Stimulated activated CD8-positive, alpha-beta memory T cell treated with anti-CD3 and anti-CD28 coated beads, Interleukin-7, amount 100 ng/mL, for 4 hours (primary cell): ENCODE results near the gene GABRB1.
"Not testable (repeated sequence)": the region's sequence is repeated elsewhere in the genome, so short reads cannot be mapped to it uniquely, and the experiment has no call there.

Experiments
- DNase-seq, 2 donors: peaks; one replicate each; pipeline ENCODE4 v3.0.0-alpha.2; 2020; ENCODE audit warnings: low read depth in 2 of 2

The GABRB1 gene

DNA sequence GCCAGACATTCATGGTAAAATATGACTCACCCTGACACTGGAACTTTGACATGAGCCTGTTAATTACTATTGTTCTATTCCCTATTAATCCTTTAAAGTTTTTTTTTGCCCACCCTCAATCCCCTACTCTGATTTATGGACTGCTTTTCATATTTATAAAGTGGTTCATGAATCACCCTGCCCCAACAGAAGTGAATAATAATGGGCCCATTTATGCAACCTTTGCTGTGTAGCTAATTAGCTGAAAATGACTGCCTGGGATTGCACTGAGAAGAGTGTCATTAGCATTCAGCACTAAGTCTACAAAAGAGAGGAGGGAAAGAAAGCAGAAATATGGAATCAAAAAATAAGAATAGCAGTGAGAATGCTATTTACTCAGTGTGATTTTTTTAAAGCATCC, 277.8 kb downstream of the GABRB1 start:
- DNase-seq = no peak

DNA sequence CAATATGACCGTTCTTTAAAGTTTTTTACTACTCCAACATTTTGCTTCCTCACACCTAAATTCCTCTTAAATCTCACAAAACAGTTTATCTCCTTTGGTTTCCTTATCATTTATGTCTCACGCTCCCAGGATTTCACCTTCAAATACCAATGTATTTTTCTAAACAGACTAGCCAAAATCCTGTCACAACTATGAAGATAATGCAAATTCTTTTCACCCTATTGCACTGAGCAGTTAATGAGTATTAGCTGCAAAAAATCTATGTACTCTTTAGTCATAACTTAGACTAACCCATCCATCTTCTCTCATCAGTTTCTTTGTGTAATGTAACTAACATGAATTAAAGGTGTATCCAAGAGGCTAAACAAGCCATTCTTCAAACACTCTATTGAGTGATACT, 280.8 kb downstream of the GABRB1 start:
- no peak for DNase-seq

DNA sequence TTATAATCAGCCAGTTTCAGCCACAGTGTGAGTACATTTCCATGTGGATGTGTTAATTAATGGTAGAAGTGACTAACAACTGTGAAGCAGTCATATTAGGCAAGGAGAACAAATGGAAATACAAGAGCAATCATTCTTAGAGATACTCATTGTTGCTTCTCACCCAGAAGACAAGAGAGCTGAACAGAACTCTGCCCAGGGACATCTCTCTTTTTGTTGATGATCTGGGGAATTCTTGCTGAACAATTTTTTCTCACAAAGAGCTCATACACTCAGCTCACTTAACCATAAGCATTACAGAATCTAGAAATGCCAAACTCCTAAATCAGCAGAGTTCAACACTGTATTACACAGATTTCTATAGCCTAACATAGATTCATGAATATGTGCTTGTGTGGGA, 282.0 kb downstream of the GABRB1 start:
- DNase-seq = no peak

DNA sequence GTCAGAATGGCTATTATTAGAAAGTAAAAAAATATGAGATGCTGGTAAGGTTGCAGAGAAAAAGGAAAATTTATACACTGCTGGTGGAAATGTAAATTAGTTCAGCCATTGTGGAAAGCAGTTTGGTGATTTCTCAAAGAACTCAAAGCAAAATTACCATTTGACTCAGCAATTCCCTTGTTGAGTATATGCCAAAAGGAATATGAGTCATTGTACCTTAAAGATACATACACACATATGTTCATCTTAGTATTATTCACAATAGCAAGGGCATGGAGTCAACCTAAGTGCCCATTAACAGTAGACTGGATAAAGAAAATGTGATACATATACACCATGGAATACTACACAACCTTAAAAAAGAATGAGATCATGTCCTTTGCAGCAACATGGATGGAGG, 284.0 kb downstream of the GABRB1 start:
- DNase-seq = no peak

DNA sequence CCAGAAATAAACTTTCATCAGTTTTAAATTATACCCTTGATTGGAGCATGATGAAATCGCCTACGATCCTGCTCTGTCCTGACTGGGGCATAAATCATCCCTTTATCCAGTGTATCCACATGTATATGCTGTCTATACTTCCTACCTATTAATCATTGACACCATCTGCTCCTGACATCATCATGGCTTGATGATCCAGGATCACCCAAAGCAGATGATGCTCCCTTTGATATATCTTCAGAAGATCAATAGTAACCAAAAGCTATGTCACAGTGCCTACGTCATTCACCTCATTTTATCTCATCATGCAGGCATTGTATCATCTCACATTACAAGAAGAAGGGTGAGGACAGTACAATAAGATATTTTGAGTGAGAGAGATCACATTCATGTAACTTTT, 294.7 kb downstream of the GABRB1 start:
- no peak for DNase-seq

DNA sequence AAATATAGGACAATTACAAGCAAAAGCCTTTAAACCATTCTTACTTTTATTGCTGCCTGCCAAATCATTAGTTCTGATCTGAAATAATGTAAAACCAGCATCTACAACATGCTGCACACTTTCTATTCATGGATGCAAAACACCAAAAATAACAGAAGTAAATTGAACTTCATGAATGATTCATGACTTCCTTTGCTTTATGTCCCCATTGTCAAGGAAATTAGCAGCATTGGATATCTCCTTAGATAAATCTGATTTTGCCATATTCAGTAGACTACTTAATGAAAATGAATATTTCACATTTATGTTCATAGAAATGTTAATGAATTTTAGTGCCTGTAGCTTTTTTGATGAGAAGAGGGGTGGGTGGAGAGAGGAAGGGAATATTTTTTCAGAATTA, 299.5 kb downstream of the GABRB1 start:
- DNase-seq = no peak

DNA sequence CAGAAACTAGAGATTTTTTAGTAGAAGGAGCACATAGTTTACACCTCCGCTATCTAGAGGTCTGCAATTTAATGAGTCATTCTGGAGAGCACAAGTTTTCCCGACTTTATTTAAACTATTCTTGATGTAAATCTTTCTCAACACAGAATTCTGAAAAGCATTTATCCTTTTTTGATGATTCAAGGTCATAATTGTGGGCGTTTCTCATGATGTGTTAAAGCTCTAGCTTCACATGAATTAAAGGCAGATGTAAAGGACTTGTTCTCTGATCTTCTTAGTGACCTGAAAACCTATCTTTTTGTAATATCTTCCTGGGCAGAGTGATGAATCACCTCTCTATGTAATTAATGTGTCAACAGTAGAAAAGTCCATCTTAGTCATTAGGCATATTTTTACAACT, 303.3 kb downstream of the GABRB1 start:
- DNase-seq = no peak

DNA sequence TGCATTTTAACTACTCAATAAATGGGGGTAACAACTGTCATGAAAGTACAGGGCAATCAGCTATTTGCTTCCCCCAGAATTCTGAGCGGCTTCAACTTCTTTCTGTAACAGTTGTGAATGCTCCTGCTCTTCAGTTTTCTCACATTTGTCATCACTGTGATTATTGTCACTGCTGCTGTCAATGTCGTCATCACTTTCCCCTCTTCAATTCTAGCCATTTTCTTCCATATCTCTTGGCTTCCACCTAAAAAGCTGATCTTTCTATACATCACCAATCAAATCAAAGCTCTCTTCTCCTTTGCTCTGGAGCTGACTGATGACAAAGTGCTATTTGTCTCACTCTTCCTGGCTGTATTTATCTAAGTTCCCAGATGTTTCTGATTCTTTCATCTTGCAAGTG, 306.5 kb downstream of the GABRB1 start:
- DNase-seq = no peak

DNA sequence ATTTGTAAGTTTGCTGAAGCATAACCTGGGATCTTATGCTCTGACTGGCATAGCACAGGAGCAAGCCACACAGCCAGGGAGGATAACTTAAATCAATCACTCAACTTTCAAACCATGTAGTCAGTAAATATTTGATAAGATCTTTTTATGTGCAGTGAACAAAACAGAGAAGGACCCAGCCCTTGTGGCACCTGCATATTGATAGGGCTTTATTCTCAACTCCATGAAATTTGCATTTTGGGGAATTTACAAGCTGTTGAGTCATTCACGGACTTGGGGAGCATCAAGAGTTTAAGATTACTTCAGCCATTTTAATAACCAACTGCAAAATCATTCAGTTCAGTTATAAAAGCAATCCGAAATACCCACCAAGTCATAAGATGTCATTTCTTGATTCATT, 309.5 kb downstream of the GABRB1 start:
- DNase-seq = no peak

DNA sequence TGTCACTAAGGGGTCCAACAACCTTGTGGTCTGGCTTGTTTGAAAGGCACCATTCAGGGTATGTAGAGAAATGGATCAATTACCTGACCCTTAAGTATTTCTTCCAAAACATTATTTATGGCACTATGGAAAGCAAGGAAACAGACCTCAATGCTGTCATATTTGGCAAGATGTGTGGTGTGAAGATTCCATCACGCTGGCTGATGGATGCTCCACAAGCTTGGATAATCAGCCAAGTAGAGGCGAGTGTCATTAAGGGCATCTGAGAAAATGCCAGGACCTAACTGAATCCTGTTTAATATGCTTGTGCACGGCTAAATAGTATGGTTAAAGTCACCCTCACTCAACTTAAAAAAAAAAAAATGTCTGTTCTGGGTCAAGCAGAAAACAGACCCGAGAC, 311.4 kb downstream of the GABRB1 start:
- DNase-seq = no peak

DNA sequence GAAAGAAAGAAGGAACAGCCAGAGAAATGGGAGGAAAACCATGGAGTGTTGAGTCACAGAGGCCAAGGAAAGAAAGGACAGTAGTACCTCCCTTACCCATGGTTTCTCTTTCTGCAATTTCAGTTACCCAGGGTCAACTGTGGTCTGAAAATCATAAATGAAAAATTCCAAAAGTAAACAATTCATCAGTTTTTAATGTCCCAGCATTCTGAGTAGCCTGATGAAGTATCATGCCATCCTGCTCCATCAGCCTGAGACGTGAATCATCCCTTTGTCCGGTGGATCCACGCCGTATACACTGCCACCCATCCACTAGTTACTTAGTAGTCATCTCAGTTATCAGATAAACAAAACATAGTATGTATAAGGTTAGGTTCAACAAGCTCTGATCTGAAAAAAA, 318.0 kb downstream of the GABRB1 start:
- DNase-seq = no peak

DNA sequence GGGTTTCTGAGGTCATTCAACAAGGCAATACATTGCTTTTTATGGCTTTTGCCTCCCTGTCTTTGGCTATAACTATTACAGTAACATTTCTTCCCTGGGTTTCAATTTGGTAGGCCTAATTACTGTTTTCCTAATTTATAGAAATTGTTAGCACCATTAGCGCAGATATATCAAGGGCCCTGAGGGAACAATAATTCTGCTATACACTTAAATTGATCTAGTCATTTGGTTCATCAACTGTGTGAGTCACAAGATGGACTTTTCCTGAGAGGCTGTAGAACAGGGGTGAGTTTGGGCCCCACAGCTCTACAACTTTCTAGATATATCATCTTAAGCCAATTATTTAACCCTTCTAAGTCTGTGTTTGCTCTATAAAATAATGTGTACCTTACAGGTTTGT, 324.2 kb downstream of the GABRB1 start:
- no peak for DNase-seq

DNA sequence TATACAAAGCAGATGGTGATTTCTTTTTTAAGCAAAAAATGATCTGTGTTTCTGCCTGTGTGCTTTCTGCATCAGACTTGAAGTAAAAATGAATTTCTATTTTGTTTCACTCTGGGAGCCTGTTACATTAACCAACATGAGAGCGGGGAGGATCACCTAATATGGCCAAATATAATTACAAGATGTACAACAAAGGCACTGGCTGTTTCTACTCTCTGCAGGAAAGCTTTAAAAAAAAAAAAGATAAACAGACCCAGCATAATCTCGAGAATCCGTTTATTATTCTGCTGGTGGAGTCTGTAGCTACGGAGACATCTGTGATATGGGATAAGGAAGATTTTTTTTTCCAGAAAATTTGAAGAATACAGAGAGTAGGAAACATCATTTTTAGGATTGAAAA, 328.5 kb downstream of the GABRB1 start:
- DNase-seq = no peak

DNA sequence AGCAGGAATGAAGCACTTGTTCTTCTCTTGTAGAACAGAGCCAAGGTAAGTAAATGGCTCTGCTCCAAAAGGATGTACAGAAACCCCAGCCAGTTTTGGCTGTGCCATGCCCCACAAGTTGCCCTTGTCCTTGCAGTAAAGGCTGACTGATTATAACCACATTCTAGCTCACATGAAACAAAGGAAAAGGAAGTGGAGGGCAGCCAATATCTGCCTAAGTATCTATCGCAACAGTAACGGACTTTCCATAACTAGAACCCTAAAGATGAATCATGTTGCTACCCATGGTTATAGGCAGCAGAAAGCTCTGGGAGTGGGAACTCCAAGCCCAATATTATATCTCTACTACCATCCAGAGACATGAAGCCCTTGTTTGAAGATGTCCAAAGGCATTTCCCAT, 336.4 kb downstream of the GABRB1 start:
- no peak for DNase-seq

DNA sequence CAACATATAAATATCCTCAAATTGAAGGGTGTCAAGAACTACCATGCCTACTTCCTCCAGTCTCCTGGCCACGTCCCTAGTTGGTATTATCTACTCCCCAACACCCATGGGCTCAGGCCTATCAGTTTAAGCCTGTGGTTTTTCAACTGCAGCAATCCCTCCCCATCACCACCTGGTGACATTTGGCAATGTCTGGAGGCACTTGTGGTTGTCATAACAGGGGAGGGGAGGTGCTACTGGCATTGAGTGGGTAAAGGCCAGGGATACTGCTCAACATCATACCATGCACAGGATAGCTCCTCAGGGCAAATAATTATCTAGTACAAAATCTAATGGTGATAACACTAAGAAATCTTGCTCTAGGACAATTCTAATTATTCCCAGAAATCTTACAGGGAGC, 336.8 kb downstream of the GABRB1 start:
- DNase-seq = no peak

DNA sequence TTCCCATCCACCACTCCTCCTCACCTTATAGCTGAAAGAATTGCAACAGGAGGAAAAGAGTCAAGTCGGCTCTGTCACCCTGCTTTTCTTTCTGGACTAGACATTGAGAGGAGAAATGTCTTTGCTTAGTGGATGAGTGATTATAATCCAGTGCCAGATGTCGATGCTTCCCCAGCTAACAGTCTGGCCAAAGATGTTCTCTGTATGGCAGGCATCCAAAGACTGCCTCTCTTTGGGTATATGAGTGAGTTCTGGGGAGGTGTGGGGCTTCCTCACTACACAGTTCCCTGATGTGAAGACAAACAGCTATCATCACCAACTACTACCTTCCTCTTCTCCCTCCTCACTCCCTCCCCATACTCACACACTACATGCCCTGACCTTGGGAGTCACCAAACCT, 341.2 kb downstream of the GABRB1 start:
- DNase-seq = no peak

DNA sequence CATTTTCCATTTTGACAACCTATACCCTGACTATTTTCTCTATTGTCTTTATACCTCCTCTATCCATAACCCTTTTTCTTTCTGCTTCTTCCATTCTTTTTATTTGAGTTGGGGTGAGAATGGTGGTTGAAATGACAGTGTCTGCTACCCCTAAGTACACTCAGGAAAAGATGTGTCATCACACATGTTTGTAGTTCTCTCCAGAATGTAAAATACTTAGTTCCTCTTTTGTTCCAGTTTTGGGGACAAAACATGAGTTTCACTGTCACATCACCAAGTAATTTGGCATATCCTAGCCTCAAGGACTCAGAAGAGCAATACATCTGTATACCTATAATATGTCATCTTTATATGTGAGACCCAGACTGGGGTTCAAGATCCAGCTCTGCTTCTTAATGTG, 341.8 kb downstream of the GABRB1 start:
- DNase-seq = no peak

DNA sequence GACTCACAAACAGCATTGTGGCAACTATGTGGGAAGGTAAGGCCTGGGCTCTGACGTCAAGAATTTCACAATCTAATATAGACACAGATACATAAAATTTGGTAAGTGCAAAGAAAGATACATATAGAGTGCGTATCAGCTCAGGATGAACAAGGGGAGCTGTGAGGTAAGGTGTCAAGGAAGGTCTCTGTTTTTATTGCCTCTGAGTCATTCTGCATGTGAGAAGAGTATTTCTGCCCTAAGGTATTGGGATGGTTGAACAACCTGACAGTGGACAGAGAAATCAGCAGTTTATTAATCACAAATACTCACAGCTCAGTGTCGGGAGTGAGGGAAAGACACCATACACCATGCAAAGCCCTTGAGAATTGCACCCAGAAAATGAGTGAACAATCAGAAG, 342.3 kb downstream of the GABRB1 start:
- DNase-seq = no peak

DNA sequence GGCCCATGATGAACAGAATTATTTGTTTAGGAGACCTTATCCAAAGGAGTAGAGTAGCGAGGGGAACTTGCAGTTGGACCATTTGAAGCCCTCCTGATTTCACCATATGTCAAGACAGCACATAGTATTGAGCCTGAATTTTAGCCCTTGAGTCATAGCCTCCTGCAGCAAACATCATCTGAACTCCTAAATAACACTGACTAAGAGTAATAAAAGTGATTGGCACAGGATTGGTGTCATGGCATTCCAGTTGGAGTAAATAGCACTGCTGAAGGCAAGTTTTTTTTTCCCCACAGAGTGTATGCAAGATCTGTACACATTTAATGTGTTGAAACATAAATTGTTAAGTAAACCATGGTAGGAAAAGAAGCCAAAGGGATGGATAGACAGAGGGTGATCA, 343.1 kb downstream of the GABRB1 start:
- no peak for DNase-seq

DNA sequence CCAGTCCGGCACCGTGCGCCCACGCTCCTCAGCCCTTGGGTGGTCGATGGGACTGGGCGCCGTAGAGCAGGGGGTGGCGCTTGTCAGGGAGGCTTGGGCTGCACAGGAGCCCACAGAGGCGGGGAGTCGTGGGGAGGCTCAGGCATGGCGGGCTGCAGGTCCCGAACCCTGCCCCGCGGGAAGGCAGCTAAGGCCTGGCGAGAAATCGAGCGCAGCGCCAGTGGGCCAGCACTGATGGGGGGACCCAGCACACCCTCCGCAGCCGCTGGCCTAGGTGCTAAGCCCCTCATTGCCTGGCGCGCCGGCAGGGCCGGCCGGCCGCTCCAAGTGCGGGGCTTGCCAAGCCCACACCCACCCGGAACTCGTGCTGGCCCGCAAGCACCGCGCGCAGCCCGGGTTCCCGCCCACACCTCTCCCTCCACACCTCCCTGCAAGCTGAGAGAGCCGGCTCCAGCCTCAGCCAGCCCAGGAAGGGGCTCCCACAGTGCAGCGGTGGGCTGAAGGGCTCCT, 346.7 kb downstream of the GABRB1 start:
- not testable (repeated sequence) for DNase-seq

DNA sequence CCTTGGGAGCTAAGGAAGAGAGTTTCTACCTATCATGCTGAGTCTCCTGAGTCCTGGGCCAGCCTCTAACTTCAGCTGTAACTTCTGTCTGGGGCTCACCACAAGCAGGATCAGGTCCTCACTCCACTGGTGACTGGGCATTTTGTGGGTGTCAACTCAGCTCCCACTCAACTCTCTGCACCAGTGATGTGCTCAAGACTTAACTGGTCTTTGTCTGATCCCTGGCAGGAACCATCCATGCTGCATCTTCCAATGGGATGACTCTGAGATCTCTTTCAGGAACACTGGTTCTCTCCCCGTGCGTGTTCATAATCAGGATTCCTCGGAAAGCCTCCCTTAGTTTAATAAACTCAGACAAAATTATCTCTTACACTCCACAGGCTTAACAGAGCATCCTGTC, 349.8 kb downstream of the GABRB1 start:
- DNase-seq = no peak

DNA sequence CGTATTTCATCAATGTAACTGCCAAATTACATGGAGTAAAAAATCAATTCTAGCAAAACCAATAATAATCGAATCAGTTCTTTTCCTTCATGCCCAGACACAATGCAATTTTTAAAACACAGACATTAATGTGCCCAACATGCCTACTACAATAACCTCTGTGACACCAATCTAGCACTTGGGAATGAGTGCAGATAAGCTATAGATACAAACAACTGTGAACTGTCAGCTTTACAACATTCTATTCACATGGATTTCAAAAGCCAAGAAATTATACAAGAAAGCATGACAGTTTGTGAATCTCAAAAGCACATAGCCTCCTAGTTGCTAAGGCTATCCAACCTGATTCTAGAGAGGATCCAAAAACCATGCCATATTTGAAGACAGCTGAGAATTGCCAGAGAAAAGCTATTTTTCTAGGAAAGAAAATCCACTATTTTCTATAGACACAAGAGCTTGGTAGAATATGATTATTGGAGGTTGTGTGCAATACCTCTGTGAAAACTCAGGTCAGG, 351.5 kb downstream of the GABRB1 start:
- no peak for DNase-seq

DNA sequence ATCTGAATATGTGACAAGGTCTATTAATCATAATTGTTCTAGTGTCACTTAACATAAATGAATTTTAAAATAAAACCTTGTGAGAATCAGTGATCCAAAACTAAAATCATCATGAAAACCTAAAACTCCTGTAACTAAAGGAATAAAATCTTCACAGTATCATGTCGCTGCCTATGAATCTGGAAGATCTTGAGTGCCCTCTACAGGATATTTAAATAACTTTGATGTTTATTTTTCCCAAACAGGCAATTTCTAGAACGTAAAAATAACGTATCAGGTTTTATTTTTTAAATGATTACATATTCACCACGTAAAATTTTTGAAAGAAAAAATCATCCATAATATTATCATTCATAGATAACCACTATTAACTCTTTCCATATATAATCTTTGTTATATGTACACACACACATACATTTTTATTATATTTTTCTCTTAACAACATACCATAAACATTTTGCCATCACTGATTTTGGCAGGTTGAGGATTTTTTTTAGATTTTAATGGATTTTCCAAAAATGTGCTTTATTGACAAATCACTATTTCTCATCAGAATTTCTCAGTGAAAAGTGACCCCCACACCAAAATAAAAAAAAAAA, 352.6 kb downstream of the GABRB1 start:
- no peak for DNase-seq

DNA sequence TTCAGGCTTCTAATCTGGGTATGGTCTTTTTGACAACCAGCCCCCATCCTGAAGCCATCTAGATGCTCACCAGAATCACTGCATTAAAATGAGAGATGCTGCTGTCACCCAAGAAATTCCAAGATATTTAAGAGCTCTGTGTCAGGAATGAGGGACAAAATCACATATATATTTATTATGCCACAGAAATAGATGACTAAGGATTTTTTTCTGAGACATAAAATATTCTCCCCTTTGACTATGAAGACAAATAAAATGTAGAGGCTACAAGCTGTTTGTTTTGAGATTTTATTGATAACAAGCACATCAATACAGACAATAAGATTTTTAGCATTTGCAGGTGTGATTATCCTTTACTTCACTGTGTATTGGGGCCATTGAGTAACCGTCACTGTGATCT, 354.8 kb downstream of the GABRB1 start:
- no peak for DNase-seq
